NCI-H128 (cell line): Measurements from ENCODE around the gene UBL5.

ENCODE experiments used
- DNase-seq: peaks from one replicate; lab custom pipeline; 2025; ENCODE audit not compliant: unreplicated experiment; lab: John Stamatoyannopoulos, UW

UBL5 gene

GRCh38 chr19:9849791-9850190 lies 22.1 kb downstream of the UBL5 start:
- no peak for DNase-seq

DNA sequence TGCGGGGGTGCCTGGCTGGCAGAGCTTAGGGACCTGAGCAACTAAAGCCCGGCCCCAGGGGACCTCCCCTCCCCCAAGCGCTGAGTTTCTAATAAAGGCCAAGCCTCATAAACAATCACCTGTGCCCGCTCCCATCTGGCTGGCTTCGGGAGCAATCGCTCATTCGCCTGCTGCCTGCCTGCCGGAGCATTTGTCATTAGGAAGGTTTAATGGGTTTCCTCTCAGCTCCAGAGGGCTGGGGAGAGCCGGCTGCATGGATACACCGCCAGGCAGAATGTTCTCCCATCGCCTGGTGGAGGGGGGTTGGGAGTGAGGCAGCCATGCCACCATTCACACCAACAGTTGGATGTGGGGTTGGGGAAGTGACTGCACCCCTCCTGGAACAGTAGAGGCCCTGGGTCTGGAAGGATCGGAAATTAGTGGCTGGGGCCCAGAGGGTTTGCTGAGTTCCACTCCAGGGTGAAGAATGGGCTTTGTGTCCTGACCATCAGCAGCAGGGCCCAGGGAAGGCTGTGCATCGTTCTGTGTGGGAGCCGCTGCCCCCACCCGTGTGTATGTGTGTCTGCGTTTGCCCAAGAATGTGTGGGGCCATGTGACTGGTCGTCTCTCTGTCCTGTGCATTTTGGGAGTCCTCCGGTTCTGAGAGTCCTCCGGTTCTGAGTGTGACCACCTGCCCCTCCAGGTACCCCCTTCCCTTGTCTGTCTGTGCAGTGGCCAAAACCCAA lies 22.7 kb downstream of the UBL5 start:
- DNase-seq = no peak

DNA sequence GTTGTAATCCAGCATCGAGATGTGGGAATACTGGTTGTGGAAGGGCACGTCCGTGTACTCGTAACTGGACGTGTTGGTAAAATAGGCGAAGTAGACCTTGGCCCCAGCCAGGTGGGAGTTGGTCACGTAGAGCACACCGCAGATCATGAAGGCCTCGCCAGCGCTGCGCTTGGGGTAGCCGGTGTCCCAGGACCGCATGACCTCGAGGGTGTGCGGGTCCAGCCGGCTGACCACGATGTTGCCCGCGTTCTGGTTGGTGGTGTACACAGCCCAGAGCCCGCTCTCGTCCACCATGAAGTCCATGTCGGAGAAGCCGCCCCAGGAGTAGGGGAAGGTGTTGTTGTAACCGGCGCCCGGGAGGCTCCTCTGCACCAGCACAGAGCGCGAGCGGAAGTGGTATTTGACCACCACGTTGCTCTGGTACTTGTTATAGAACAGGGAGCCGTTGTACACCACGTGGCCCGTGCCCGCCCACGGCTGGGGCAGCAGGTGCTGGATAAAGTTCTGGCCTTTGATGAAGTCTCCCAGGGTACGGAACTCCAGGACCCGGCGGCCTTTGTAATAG lies 26.6 kb downstream of the UBL5 start:
- no peak for DNase-seq

DNA sequence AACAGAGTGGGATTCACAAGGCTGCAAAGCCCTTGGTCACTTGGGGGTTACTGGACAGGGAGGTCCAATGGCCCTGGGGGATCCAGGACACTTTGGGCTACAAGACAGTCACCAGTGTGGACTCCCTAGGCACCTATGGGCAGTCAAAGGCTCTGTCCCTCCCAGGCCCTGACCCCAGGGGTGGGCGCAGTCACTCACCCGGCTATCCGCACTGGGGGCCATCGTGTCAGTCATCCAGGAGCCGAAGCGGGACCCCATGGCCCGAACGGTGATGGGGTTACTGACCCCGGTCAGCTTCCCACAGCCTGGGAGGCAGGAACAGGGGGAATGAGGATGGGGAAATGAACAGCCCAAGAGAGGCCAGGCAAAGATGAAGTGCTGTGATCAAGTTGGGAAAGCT lies 28.9 kb downstream of the UBL5 start:
- no peak for DNase-seq

- no peak for DNase-seq
These were observed 29.5 kb downstream of the UBL5 start for GRCh38 chr19:9857076-9857721.

DNA sequence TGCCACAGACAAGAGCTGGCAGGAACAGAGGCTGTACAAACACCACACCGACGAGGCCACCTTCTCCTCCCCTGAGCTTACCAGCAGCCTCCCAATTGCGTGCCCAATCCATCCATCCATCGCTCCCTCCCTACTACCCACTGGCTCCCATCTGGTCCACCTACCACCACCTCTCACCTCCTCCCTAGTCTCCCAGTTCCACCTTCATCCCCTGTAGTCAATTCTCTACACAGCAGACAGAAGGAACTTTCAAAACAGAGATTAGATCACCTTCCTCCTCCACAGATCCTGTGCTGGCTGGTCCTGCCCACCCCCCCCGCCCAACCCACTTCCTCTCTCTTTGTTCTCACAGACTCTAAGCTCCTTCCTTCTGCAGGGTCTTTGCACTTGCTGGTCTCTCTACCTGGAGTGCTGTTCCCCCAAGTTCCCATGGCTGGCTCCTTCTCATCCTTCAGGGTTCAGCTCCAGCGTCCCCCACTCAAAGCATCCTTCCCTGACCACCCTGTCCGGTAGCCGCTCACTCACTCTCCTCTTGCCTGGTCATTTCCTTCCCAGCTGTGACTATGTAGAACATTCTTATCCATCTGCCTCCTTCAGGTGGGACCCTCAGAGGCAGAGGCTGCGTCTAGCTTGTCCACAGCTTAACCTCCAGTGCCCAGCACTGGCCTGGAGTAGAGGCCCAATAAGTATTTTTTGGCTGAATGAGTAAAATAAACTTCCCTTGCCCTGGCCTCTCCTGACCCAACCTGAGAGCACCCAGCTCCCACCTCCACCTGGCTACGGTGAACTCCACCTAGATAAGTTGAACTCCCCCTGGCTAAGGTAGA lies 30.4 kb downstream of the UBL5 start:
- DNase-seq = no peak

- DNase-seq = no peak
These were observed 31.0 kb downstream of the UBL5 start for GRCh38 chr19:9858766-9859165.

DNA sequence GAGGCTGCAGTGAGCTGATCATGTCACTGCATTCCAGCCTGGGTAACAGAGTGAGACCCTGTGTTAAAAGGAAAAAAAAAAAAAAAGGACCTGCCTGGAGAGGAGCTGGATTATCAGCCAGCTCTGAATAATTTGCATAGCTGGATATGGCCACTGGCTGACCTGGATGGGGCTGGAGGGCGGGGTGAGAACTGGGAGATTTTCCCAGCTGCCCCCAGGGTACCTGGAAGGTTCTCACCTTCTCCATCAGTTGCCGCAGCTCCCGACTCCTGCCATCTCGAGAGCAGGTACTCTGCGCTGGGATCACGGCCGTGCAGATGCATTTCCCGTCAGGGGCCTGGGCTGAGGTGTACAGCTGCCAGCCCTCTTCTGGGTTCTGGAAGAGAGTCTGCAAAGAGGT lies 32.7 kb downstream of the UBL5 start:
- DNase-seq = no peak

DNA sequence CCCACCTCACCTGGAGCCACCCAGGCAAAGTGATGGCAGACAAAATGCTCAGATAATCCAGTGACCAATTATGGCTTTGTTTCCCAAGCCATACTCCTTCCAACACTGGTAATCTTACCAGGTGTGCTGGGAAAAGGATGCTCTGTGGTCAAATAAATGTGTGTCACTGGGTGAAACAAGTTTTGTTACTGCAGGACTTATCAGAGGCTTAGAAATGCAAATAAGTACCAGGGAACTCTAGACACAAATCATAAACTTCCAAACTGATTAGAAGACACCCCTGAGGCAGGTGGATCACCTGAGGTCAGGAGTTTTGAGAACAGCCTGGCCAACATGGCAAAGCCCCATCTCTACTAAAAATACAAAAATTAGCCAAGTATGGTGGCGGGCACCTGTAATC lies 33.8 kb downstream of the UBL5 start:
- no peak for DNase-seq

GRCh38 chr19:9862938-9863337 lies 35.2 kb downstream of the UBL5 start:
- no peak for DNase-seq

- DNase-seq = no peak
These were observed 36.0 kb downstream of the UBL5 start for GRCh38 chr19:9863759-9864158.

DNA sequence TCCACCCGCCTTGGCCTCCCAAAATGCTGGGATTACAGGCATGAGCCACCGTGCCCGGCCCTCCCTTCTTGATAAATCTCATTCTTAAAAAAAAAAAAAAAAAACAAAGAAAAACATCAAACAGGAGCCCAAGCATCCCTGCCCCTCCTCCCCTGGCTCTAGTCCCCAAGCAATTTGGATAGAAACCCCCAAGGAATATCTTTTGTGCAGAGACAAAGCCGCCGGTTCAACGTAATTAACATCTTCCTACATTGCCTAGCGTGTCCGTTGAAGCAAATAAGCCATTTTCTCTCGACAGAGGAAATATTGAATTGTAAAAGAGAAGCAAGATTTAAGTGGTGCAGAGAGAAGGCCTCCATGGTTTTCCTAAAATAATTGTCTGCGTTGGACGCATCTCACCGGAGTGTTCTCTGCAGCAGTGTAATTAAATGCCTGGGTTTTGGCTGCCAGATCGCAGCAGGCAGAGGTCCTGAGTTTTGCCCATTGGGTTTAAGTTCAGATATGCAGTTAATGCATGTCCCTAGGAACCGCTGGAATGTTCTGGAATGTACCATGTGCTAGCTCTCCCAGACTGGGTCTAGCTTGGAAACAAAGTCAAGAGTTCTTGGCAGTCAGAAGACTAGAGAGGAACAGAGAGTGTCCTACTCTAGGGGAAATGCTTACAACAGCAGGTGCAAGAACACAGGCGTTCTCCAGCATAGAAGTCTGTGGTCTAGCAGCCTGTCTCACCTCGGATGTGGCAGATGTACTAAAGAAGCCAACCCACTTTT lies 38.2 kb downstream of the UBL5 start:
- DNase-seq = no peak

- no peak for DNase-seq
These were observed 41.4 kb downstream of the UBL5 start for GRCh38 chr19:9868983-9869617.

- DNase-seq = no peak
These were observed 44.1 kb downstream of the UBL5 start for GRCh38 chr19:9871626-9872338.

DNA sequence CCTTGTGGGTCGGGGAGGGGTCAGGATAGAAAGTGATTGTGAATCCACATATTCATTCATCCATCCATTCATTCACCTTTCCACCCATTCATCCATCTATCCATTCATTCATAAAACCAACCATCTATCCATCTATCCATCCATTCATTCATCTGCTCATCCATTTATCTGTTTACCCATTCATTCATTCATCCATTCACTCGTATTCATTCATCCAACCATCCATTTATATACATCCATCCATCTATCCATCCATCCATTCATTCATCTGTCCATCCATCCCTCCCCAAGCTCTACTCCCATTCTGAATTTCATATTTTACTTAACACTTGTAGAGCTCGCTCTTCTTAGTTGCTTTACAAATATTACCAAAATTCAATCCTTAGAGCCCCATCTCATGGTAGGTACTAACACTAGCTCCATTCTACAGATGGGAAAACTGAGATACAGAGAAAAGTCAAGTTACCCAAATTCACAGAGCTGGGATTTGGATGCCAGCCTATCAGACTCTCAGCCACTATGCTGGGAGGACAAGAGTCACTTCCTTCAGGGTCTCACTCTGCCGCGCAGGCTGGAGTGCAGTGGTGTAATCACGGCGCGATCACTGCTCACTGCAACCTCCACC lies 45.0 kb downstream of the UBL5 start:
- no peak for DNase-seq

- DNase-seq = no peak
These were observed 47.4 kb downstream of the UBL5 start for GRCh38 chr19:9875031-9875627.

DNA sequence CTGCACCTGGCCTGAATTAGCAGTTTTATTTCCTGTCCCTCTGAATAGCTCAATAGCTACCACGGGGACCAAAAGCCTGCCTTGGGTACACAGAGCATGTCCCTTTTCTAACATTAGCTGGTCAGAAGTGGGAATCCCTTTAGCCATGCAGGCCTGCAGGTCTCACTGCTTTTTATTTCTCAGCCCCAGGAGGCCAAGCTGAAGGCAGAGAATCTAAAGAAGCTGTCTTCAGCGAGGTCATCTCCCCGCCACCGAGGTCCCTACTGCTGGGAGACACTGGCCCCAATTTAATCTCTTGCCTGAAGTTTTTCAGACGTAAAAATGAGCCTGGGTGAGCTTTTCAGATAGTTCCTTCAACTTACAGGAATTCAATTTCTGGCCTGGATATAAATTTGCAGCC lies 48.1 kb downstream of the UBL5 start:
- DNase-seq = no peak

DNA sequence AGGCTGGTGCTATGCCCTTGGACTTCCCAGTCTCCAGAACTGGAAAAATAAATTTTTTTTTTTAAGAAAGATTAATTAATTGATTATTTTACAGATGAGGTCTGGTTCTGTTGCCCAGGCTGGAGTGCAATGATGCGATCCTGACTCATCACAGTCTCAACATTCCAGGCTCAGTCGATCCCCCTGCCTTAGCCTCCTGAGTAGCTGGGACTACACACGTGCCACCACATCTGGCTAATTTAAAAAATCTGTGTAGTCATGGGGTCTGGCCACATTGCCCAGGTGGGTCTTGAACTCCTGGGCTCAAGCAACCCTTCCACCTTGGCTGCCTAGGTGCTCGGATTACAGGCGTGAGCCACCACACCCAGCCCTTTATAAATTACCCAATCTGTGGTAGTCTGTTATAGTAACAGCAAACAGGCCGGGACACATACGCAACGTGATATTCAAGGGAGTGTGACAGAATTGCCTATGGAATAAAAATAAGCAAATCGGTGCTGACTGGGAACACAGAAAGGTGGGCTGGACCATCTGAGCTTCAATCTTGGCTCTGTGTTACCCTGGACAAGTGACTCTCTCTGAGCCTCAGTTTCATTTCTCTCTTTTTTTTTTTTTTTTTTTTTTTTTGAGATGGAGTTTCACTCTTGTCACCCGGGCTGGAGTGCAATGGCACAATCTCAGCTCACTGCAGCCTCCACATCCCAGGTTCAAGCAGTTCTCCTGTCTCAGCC lies 50.2 kb downstream of the UBL5 start:
- no peak for DNase-seq
